Liver (tissue), 9 donors: ENCODE data around the gene GRIP2. TPM values are rescaled to one million over a fixed set of nuclear protein-coding genes. Genes with fewer than 3 reads are reported as not detected.

Source experiments
- DNase-seq: peaks from one replicate; pipeline ENCODE4 v3.0.0-alpha.2; 2017; ENCODE audit warnings: low spot score
- H3K27ac ChIP-seq, 2 donors: one replicate each; pipeline ENCODE4 v1.7.0; 2013; ENCODE audit warnings: inconsistent platforms in 2 of 2, low read length in 2 of 2, control low read depth in 1 of 2, low read depth in 1 of 2, mild to moderate bottlenecking in 1 of 2
- H3K27me3 ChIP-seq, 4 donors: one replicate each; pipeline versions ENCODE4 v1.6.1 to v1.7.0; 2013; ENCODE audit warnings: low read length in 3 of 4, inconsistent platforms in 1 of 4, mild to moderate bottlenecking in 1 of 4, moderate library complexity in 1 of 4; ENCODE audit not compliant: control insufficient read depth in 4 of 4, insufficient read depth in 4 of 4
- H3K36me3 ChIP-seq, 4 donors: one replicate each; pipeline versions ENCODE4 v1.6.1 to v1.7.0; 2013; ENCODE audit warnings: low read length in 3 of 4, mild to moderate bottlenecking in 3 of 4, low read depth in 1 of 4, moderate library complexity in 1 of 4; ENCODE audit not compliant: control insufficient read depth in 4 of 4, insufficient read depth in 3 of 4
- H3K4me1 ChIP-seq, 4 donors: one replicate each; pipeline versions ENCODE4 v1.6.1 to v1.7.0; 2013; ENCODE audit warnings: low read length in 3 of 4, mild to moderate bottlenecking in 3 of 4, moderate library complexity in 1 of 4; ENCODE audit not compliant: control insufficient read depth in 4 of 4, insufficient read depth in 4 of 4
- H3K4me3 ChIP-seq, 3 donors: one replicate each; pipeline versions ENCODE4 v1.6.1 to v1.7.0; 2013; ENCODE audit warnings: low read length in 3 of 3, control low read depth in 1 of 3, low read depth in 1 of 3, mild to moderate bottlenecking in 1 of 3
- H3K9ac ChIP-seq, 2 donors: one replicate each; pipeline ENCODE4 v1.7.0; 2013; ENCODE audit warnings: low read length in 2 of 2, mild to moderate bottlenecking in 2 of 2, moderate library complexity in 2 of 2, control low read depth in 1 of 2, low read depth in 1 of 2
- H3K9me3 ChIP-seq, 4 donors: one replicate each; pipeline versions ENCODE4 v1.6.1 to v1.7.0; 2013; ENCODE audit warnings: low read length in 3 of 4; ENCODE audit not compliant: control insufficient read depth in 4 of 4
- CTCF ChIP-seq: fragments of 150-350 bp; IDR thresholded peaks from 2 replicates; pipeline ENCODE4 v1.5.1; 2017; ENCODE audit warnings: improper control_type of control experiment, low read depth, low read length; ENCODE audit not compliant: missing input control
- EGR1 ChIP-seq, 2 donors: IDR thresholded peaks; 2 replicates each; pipeline ENCODE4 v1.6.1; 2016 to 2018; ENCODE audit warnings: antibody characterized with exemption in 2 of 2, low read depth in 2 of 2
- FOXA1 ChIP-seq: IDR thresholded peaks from 2 replicates; pipeline ENCODE4 v1.6.1; 2016; ENCODE audit warnings: antibody characterized with exemption
- FOXA2 ChIP-seq: IDR thresholded peaks from 2 replicates; pipeline ENCODE4 v1.6.1; 2016; ENCODE audit warnings: antibody characterized with exemption
- GABPA ChIP-seq, 2 donors: IDR thresholded peaks in 1 of 2; conservative IDR thresholded peaks in 1 of 2; 2 replicates each; pipeline ENCODE4 v1.6.1; 2016; ENCODE audit warnings: antibody characterized with exemption in 2 of 2, mild to moderate bottlenecking in 1 of 2, moderate library complexity in 1 of 2
- HNF4A ChIP-seq, 2 donors: conservative IDR thresholded peaks; 2 replicates each; pipeline ENCODE4 v1.6.1; 2016; ENCODE audit warnings: antibody characterized with exemption in 2 of 2, mild to moderate bottlenecking in 2 of 2
- HNF4G ChIP-seq: IDR thresholded peaks from 2 replicates; pipeline ENCODE4 v1.6.1; 2016; ENCODE audit warnings: antibody characterized with exemption
- JUND ChIP-seq, 2 donors: IDR thresholded peaks; 2 replicates each; pipeline ENCODE4 v1.6.1; 2016; ENCODE audit warnings: antibody characterized with exemption in 2 of 2
- NR2F2 ChIP-seq: IDR thresholded peaks from 2 replicates; pipeline ENCODE4 v1.6.1; 2016; ENCODE audit warnings: antibody characterized with exemption
- RAD21 ChIP-seq, 2 donors: IDR thresholded peaks; 2 replicates each; pipeline ENCODE4 v1.6.1; 2016; ENCODE audit warnings: antibody characterized with exemption in 2 of 2, mild to moderate bottlenecking in 2 of 2
- RXRA ChIP-seq, 2 donors: IDR thresholded peaks; 2 replicates each; pipeline ENCODE4 v1.6.1; 2017 to 2018; ENCODE audit warnings: antibody characterized with exemption in 2 of 2, mild to moderate bottlenecking in 1 of 2
- TAF1 ChIP-seq: conservative IDR thresholded peaks from 2 replicates; pipeline ENCODE4 v1.6.1; 2016; ENCODE audit warnings: antibody characterized with exemption, mild to moderate bottlenecking
- YY1 ChIP-seq: IDR thresholded peaks from 2 replicates; pipeline ENCODE4 v1.6.1; 2016; ENCODE audit warnings: antibody characterized with exemption, mild to moderate bottlenecking
- ZBTB33 ChIP-seq: IDR thresholded peaks from 2 replicates; pipeline ENCODE4 v1.6.1; 2016; ENCODE audit warnings: antibody characterized with exemption
- WGBS: extraction: QIAGEN DNeasy Blood & Tissue Kit; methylation state at CpG from one replicate; pipeline ENCODE4 v1.1.7; 2013; 5-methylcytosine and 5-hydroxymethylcytosine counted together
- polyA plus RNA-seq, 2 donors: library from polyadenylated mRNA; stranded (reverse) in 1 of 2; unstranded in 1 of 2; fragments of 200-250 nt in 1 of 2; fragments of >200 nt in 1 of 2; fragmentation: Nextera tagmentation in 1 of 2; extraction: Ambion mirVana in 1 of 2; gene quantifications; one replicate each; pipeline versions ENCODE4 v1.2.1 to v1.2.3, GENCODE V29; 2013 to 2015
- total RNA-seq, 2 donors: library from RNA; depleted of rRNA; stranded (reverse); fragments of >200 nt; gene quantifications; one replicate each; pipeline ENCODE4 v1.2.3, GENCODE V29; 2014
- TF ChIP-seq, protein P1 (sequence below): IDR thresholded peaks from 2 replicates; pipeline ENCODE4 v1.6.1; 2016; ENCODE audit warnings: antibody characterized with exemption
- TF ChIP-seq, protein P2 (sequence below): IDR thresholded peaks from 2 replicates; pipeline ENCODE4 v1.6.1; 2016; ENCODE audit warnings: antibody characterized with exemption
- donor health status: healthy.
- donor health status: healthy.
- donor health status: healthy.
- donor health status: healthy.
- donor health status: healthy.

GRIP2 gene
- total and polyA plus RNA-seq, 4 donors: 0.05 to 0.33 (median 0.09) TPM; not detected in 1

DNA sequence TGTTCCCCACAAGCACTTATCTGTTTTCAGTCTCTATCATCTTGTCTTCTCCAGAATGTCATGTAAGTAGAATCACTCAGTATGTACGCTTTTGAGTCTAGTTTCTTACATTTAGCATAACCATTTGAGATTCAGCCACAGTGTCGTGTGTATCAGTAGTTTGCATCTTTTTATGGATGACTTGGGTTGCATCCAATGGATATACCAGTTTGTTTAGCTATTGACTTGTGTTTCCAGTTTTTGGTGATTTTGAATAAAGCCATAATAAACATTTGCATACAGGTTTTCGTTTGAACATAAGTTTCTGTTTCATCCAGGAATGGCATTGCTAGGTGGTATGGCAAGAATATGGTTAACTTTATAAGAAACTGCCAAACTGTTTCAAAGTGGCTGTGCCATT lies 12.1 kb downstream of the GRIP2 start (continued):
- TF ChIP-seq, protein P1, sequence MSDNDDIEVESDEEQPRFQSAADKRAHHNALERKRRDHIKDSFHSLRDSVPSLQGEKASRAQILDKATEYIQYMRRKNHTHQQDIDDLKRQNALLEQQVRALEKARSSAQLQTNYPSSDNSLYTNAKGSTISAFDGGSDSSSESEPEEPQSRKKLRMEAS: no peak
- TF ChIP-seq RXRA (IDR thresholded peaks at IDR 0.05): no peak
- no peak for TF ChIP-seq JUND (IDR thresholded peaks at IDR 0.05)
- no peak for TF ChIP-seq HNF4G
- TF ChIP-seq TAF1: no peak
- no peak for TF ChIP-seq YY1
- no peak for TF ChIP-seq GABPA (IDR thresholded peaks at IDR 0.05 in 1 of 2, conservative IDR thresholded peaks at IDR 0.05 in 1 of 2)
- TF ChIP-seq FOXA1: no peak
- TF ChIP-seq, protein P2, sequence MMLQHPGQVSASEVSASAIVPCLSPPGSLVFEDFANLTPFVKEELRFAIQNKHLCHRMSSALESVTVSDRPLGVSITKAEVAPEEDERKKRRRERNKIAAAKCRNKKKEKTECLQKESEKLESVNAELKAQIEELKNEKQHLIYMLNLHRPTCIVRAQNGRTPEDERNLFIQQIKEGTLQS: no peak
- no peak for TF ChIP-seq RAD21 (IDR thresholded peaks at IDR 0.05)

- Histone ChIP-seq H3K9ac (no peak overlapping the region), H3K27ac (no peak overlapping the region), H3K4me1 (no peaks in the 10 kb centered on the region), H3K4me3 (no peak overlapping the region), H3K36me3 (no peaks in the 10 kb centered on the region), H3K27me3 (no peaks in the 10 kb centered on the region), H3K9me3 (no peaks in the 10 kb centered on the region)
- TF ChIP-seq, protein P1: no peak
- TF ChIP-seq RAD21 (IDR thresholded peaks at IDR 0.05) (no peak), JUND (IDR thresholded peaks at IDR 0.05) (no peak), NR2F2 (no peak), HNF4G (no peak), EGR1 (IDR thresholded peaks at IDR 0.05; ENCODE audit: low read depth in 2 of 2) (no peak), TAF1 (no peak), FOXA2 (no peak), CTCF (no peak), YY1 (no peak), HNF4A (conservative IDR thresholded peaks at IDR 0.05) (no peak), ZBTB33 (no peak)
- TF ChIP-seq, protein P2: no peak
- DNase-seq: no peak
- WGBS: 66% methylated on average over 17 of the region's 17 CpGs
Measured at GRCh38 chr3:14525685-14526631, 14.2 kb downstream of the GRIP2 start.
